Superior temporal gyrus (tissue), 1 donor: ENCODE data around the gene PRUNE2.
A peak's percentile ranks its signal among the peaks of the same experiment; 100 is the strongest.

Source experiments
- DNase-seq: peaks from one replicate; pipeline ENCODE4 v3.0.0-alpha.2; 2016; ENCODE audit errors: extremely low spot score

Gene PRUNE2

DNA sequence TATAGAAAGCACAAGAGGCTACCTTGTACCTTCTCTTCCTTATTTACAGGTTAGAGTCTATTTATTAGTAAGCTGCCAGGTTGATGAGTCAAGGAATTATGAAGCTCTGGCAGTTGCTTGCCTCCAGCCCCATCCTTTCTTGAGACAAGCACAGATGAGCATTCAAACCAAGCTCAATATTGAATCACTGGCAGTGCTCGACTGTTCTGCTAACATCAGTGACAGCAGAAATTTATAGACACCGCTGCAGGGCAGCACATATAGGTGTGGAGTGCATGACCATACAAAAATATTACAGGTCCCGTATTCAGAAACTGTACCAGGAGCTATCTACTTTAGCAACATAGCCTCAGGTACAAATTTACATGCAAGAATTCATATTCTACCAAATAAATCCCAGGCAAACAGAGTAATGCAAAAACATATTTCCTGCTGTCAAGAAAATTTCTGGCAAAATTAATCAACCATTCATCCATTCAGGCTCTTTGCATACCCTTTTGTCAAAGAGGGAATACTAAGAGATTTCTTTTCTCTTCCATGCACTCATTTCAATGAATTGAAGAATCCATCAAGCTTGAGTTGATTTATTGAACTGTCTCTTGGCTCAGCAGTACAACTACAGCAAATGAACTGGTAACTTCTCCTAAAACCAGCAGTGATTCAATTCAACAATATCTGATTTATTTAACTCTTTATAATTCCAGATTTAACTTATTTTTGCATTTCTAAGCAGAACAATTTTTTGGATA is 168.6 kb downstream of the PRUNE2 start:
- DNase-seq = no peak

GRCh38 chr9:76734716-76735115 is 171.2 kb downstream of the PRUNE2 start:
- no peak for DNase-seq

- no peak for DNase-seq
Observed at GRCh38 chr9:76733096-76733495, 172.8 kb downstream of the PRUNE2 start.

DNA sequence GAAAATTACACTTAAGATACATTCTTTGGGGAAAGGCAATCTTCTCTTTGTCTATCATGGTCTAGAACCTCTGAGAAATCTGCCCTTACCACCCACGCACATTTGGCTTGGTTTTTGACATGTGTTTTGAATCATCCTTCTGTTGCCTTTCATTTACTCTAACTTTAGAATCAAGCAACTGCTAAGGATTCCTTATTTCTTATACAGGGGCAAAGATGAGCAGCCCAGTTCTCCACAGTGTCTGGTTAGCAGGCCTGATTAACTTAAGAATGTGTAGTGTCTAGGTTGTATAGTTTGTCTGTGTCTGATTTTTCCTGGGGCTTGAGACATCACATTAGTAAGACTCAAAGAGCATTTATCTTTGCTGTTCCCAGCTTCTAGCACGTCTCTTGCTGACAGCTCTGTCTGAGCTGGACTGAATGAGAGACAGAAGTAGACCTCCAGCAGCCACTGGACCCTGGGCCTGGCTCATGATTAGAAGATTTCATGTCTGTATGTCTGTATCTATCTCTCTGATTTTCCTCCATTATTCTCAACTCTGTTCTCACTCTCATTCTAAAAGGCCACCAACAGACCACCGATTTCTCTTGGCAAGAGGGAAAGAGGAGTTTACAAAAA is 173.5 kb downstream of the PRUNE2 start:
- DNase-seq = no peak

- no peak for DNase-seq
Observed at GRCh38 chr9:76730801-76731200, 175.1 kb downstream of the PRUNE2 start.

GRCh38 chr9:76729980-76730737 is 175.8 kb downstream of the PRUNE2 start:
- no peak for DNase-seq

DNA sequence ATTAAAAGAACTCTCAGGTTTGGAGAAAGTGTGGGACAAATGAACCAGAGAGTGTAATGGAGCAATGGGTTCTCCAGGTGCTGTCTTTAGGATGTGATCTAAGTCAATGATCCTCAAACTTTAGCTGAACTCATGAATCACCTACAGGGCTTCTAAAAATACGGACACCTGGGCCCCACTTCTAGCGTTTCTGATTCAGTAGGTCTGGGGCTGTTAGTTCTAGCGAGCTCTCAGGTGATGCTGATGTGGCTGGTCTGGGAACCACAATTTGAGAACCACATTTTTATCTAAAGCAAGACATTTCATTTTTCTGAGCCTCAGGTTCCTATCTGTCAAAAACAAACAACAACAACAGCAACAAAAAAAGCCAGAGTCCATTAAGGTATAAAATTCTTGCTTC is 176.8 kb downstream of the PRUNE2 start:
- no peak for DNase-seq

DNA sequence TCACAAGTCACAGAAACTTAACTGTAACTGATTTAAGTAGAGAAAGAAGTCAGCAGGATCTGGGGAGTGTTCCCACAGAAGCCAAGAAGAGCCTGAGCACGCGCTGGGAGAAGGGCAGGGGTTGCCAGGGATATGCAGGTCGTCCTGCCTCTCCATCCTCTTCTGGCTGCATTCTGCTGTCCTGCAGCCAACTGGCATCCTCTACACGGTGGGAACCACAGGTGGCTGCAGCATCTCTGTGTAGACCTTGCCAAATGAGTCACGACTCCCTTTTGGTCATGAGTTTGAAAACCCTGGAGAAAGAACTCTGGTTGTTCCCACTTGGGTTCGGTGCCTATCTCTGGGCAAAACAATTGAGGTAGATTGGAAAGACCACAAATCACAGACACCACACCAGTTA is 180.0 kb downstream of the PRUNE2 start:
- no peak for DNase-seq

DNA sequence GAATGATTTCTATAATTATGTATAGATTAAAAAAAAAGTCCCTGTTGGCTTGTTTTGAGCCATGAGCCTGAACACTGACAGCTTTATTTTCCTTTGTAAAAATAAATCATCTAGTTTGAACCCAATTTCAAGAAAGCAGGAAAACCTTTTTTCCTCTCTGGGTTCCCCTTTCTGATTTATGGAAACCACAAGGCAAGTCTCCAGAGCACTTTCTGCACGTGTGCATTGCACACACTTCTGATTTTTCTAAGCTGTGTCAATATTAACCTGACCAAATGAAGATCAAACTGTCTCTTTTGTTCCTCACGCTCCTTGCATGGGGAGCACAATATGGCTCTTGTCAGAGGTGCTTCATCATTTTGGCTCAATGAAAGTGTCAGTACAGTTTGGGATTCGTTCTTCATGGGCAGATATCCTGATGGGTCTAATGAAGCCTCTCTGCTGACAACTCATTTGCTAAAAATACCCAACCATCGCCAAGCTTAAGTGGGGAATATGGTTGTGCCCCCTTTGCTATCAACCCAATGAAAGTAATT is 180.8 kb downstream of the PRUNE2 start:
- no peak for DNase-seq

GRCh38 chr9:76720245-76720644 is 185.7 kb downstream of the PRUNE2 start:
- DNase-seq = no peak

DNA sequence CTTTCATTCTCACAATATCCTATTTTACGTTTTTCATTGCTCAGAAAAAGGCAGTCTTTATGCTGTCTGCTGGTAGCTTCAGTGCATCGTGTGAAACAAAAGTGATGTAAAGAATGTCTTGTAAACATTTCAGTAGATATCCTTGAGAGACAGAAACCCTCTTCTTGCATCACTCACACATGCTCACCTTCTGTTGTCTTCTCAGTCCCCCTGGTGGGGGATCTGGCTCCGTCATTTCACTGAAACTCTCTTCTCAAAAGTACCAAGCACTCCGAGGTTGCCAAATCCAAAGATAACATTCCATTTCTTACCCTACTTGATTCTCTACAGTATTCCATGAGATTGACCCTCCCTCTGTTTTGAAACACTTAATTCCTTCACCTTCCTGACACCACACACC is 187.7 kb downstream of the PRUNE2 start:
- DNase-seq = no peak

- DNase-seq = peak; percentile 48
Observed at GRCh38 chr9:76717613-76718012, 188.3 kb downstream of the PRUNE2 start.

DNA sequence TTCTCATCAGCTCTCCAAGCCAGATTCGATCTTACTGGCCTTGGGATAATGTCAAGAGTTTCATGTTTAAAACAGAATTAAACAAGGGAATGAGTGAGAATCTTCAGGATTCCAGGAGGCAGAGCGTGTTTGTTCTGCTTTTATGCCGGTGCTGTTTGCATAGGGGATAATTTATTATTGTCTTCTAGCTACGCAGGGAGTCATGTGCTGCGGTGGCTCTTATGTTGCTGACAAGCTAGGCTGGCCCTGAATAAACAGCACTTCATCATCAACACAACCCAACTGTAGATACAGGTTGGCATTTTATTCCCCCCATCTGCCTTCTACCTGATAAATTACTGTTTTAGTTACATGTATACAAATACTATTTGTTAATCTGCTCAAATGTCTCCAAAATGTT is 188.7 kb downstream of the PRUNE2 start:
- DNase-seq = no peak

GRCh38 chr9:76716085-76716672 is 189.7 kb downstream of the PRUNE2 start:
- peak; percentile 68 for DNase-seq

GRCh38 chr9:76713381-76713780 is 192.5 kb downstream of the PRUNE2 start:
- no peak for DNase-seq

GRCh38 chr9:76709020-76709419 is 196.9 kb downstream of the PRUNE2 start:
- no peak for DNase-seq

DNA sequence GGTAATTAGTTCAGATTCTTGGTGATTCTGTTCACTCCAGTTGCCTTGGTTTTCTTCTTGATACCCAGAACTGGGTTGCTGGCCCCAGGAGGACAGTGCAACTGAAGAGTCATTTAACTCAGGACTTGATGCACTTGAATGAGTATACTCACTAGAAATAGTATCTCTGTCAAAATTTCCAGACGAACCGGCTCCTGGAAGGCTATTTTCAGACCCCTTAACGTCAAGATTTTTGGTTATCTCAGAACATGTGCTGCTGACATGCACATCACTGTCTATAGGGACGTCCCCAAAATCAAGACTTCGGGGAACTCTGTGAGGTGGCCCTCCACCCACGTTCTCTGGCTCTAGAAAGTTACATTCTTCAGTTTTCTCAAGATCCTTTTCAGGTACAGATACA is 198.4 kb downstream of the PRUNE2 start:
- no peak for DNase-seq

DNA sequence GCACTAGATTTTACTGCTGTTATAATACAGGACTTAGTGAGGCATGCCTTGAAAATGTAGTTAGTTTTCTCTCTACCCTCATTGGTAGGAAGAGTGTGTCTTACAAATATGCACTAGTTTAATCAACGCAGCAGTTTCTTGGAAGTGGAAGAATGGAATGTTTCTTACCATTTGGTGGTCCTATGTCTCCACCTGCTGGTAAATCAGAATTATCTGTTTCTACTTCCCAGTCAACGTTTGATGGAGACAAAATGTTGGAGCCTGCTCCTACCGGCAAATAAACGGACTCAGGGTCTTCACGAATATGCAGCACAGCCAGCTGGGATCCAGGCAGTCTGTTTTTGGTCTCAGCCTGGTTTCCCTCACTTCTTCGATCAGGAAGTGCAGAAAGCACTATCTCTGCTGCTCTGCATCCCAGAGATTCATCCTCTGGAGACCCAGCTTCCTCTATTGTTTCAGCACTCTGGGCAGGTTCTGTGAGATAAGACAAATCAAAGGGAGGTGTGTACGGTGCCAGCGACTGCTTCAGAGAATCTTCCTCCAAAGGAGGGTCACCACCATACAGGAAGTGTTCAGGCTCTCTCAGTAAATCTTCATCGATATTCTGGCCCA is 201.2 kb downstream of the PRUNE2 start:
- DNase-seq = peak; percentile 93

- DNase-seq = no peak
Observed at GRCh38 chr9:76703270-76703669, 202.6 kb downstream of the PRUNE2 start.

DNA sequence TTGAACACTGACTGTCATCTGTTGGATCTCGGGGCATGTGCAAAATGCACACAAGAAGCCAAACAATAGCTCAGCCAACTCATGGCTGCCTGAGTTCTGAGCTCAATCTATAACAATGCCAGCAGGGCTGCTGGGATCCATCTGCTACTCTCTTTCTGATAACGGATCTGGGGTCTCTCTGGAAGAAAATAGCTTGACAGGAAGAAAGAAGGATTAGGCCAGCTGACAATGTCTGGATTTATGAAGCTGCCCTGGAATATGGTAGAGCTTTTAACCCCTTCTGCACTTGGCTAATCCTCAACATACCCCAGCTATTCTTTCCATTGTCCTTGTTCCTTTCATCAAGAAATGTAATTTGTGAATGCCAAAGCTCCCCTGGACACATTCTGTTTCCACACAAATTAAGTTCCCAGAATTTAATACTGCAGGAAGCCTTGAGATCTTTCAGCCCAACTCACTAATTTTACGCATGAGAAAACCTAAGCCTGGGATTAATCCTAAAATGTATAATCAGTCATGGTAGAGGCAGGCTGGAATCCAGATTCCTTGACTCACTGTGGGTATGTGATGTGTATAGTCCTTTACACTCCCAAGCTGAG is 204.4 kb downstream of the PRUNE2 start:
- peak; percentile 53 for DNase-seq

DNA sequence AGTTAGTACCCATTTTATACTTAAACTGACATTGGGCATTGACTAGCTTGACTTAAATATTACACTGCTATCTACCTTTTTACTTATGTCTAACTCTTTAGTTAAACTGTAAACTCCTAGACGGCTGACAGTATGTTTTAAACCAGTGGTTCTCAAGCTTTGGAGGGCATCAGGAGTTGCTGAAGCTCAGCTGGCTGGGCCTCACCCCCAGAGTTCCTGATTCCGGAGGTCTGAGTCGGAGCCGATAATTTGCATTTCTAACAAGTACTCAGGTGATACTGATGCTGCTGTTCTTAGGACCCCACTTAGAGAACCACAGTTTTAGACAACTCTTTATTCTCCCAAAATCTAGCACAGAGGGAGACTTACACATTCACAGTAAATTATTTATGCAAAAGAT is 205.0 kb downstream of the PRUNE2 start:
- no peak for DNase-seq
